ENCODE measurements around the gene TLK1. TPM values are rescaled to one million over a fixed set of nuclear protein-coding genes. Genes with fewer than 3 reads are reported as not detected.

The TLK1 gene
- total RNA-seq, 1 donor from 2014 or later, result 32.2 TPM

- DNase-seq (ENCODE audit: low spot score in 2 of 2), result no peak
- intact Hi-C loops (cut with DNase I), result no loop called here
- Histone ChIP-seq H3K9me3 (no peaks in the 10 kb centered on the region), H3K27ac (no peak overlapping the region), H3K4me1 (peaks cover 0 to 2% of the 10 kb centered on the region in 2 donors), H3K4me3 (no peak overlapping the region), H3K27me3 (no peaks in the 10 kb centered on the region), H3K36me3 (no peaks in the 10 kb centered on the region)
- TF ChIP-seq, protein P1, sequence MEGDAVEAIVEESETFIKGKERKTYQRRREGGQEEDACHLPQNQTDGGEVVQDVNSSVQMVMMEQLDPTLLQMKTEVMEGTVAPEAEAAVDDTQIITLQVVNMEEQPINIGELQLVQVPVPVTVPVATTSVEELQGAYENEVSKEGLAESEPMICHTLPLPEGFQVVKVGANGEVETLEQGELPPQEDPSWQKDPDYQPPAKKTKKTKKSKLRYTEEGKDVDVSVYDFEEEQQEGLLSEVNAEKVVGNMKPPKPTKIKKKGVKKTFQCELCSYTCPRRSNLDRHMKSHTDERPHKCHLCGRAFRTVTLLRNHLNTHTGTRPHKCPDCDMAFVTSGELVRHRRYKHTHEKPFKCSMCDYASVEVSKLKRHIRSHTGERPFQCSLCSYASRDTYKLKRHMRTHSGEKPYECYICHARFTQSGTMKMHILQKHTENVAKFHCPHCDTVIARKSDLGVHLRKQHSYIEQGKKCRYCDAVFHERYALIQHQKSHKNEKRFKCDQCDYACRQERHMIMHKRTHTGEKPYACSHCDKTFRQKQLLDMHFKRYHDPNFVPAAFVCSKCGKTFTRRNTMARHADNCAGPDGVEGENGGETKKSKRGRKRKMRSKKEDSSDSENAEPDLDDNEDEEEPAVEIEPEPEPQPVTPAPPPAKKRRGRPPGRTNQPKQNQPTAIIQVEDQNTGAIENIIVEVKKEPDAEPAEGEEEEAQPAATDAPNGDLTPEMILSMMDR (IDR thresholded peaks at IDR 0.05), result no peak
These were observed 14.1 kb downstream of the TLK1 start for GRCh38 chr2:171146633-171147032.

GRCh38 chr2:171146071-171146470, 14.6 kb downstream of the TLK1 start:
- no peak overlapping the region for H3K27ac ChIP-seq
- H3K9me3 ChIP-seq, result no peaks in the 10 kb centered on the region
- TF ChIP-seq, protein P1 (IDR thresholded peaks at IDR 0.05), result no peak
- H3K27me3 ChIP-seq, result no peaks in the 10 kb centered on the region
- no peaks in the 10 kb centered on the region for H3K36me3 ChIP-seq
- H3K4me1 ChIP-seq, result peaks cover 0 to 4% of the 10 kb centered on the region in 2 donors
- intact Hi-C loops (cut with DNase I), result no loop called here
- no peak overlapping the region for H3K4me3 ChIP-seq
- no peak for DNase-seq (ENCODE audit: low spot score in 2 of 2)

DNA sequence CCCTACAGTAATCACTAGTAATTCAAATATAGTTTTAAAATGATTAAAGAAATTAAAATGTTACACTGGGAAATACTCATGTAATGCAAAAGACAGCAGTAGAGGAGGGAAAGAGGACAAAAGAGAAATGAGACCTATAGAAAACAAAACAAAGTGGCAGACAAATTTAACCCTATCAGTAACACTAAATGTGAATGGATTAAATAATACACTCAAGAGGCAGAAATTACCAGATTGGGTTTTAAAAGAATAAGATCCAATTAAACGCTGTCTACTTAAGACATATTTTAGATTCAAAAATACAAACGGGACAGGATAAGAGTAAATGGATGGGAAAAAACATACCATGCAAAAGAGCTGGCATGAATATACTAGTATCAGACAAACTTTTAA, 17.0 kb downstream of the TLK1 start:
- H3K4me3 ChIP-seq, result no peak overlapping the region
- intact Hi-C loops (cut with DNase I), result no loop called here
- H3K27me3 ChIP-seq, result no peaks in the 10 kb centered on the region
- no peak overlapping the region for H3K27ac ChIP-seq
- TF ChIP-seq, protein P1 (IDR thresholded peaks at IDR 0.05), result no peak
- H3K9me3 ChIP-seq, result no peaks in the 10 kb centered on the region
- H3K4me1 ChIP-seq, result peaks cover 0 to 15% of the 10 kb centered on the region in 2 donors
- DNase-seq (ENCODE audit: low spot score in 2 of 2), result no peak
- H3K36me3 ChIP-seq, result no peaks in the 10 kb centered on the region

GRCh38 chr2:171142398-171142797, 18.3 kb downstream of the TLK1 start:
- intact Hi-C loops (cut with DNase I), result no loop called here
- no peaks in the 10 kb centered on the region for H3K9me3 ChIP-seq
- peaks cover 0 to 17% of the 10 kb centered on the region in 2 donors for H3K4me1 ChIP-seq
- H3K36me3 ChIP-seq, result no peaks in the 10 kb centered on the region
- H3K27ac ChIP-seq, result no peak overlapping the region
- TF ChIP-seq, protein P1 (IDR thresholded peaks at IDR 0.05), result no peak
- no peak for DNase-seq (ENCODE audit: low spot score in 2 of 2)
- H3K27me3 ChIP-seq, result no peaks in the 10 kb centered on the region
- H3K4me3 ChIP-seq, result no peak overlapping the region

DNA sequence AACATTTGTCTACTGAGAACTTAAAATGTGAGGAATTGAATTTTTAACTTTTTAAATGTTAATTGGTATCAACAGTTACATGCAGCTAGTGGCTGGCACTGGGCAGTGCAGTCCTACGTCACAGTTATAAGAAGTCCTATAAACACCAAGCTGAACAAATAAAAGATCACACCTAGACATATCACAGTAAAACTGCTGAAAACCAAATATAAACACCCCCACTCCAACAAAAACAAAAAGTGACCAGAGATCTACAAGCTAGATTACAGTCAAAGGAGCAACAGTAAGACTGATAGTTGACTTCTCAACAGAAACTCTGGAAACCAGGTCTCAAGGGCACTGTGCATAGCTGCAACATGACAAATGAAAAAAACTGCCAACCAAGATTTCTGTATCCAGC, 19.4 kb downstream of the TLK1 start:
- Histone ChIP-seq H3K27ac (no peak overlapping the region), H3K4me1 (peaks cover 0 to 18% of the 10 kb centered on the region in 2 donors), H3K4me3 (no peak overlapping the region)

More for the DNA sequence above, 19.4 kb downstream of the TLK1 start:
- intact Hi-C loops (cut with DNase I), result no loop called here
- no peak for DNase-seq (ENCODE audit: low spot score in 2 of 2)
- Histone ChIP-seq H3K27me3 (no peaks in the 10 kb centered on the region), H3K9me3 (no peaks in the 10 kb centered on the region), H3K36me3 (no peaks in the 10 kb centered on the region)
- TF ChIP-seq, protein P1 (IDR thresholded peaks at IDR 0.05), result no peak

All from ascending aorta (tissue), 2 donors.